Common myeloid progenitor, CD34-positive (primary cell): Measurements from ENCODE around the gene DAPL1.
"Not testable (repeated sequence)": the region's sequence is repeated elsewhere in the genome, so short reads cannot be mapped to it uniquely, and the experiment has no call there.

ENCODE experiments used
- CTCF ChIA-PET: fragments of 350-600 bp; sonication (Branson Sonifier 250); formaldehyde crosslinking; loops from one replicate; lab custom pipeline; 2021; ENCODE audit warnings: antibody characterized with exemption; lab: Charles Lee
- POLR2A ChIA-PET: fragments of 350-600 bp; sonication (Branson Sonifier 250); formaldehyde crosslinking; loops from one replicate; lab custom pipeline; 2021; ENCODE audit warnings: antibody characterized with exemption; lab: Charles Lee
- DNase-seq, 3 donors: peaks; one replicate each; pipeline versions ENCODE4 v3.0.0 to v3.0.0-alpha.2; 2013
- H3K27ac ChIP-seq, 2 experiments: 1 replicate in 1 of 2; 2 replicates in 1 of 2; pipeline ENCODE4 v1.7.0; 2013; ENCODE audit warnings: inconsistent platforms in 2 of 2, low read length in 2 of 2, mild to moderate bottlenecking in 2 of 2, low read depth in 1 of 2, moderate library complexity in 1 of 2; ENCODE audit not compliant: severe bottlenecking in 2 of 2, insufficient read depth in 1 of 2, poor library complexity in 1 of 2
- H3K27me3 ChIP-seq, 5 experiments: replicated peaks in 2 of 5; 1 replicate in 3 of 5; 2 replicates in 2 of 5; pipeline versions ENCODE4 v1.6.1 to v1.7.0; 2013; ENCODE audit warnings: low read length in 4 of 5, mild to moderate bottlenecking in 2 of 5, moderate library complexity in 2 of 5, inconsistent platforms in 1 of 5; ENCODE audit not compliant: insufficient read depth in 5 of 5, control insufficient read depth in 4 of 5
- H3K36me3 ChIP-seq, 4 experiments: 1 replicate in 2 of 4; 2 replicates in 2 of 4; pipeline versions ENCODE4 v1.6.1 to v1.7.0; 2013; ENCODE audit warnings: low read length in 3 of 4, control low read depth in 1 of 4, mild to moderate bottlenecking in 1 of 4; ENCODE audit not compliant: control insufficient read depth in 4 of 4, insufficient read depth in 4 of 4
- H3K4me1 ChIP-seq, 4 experiments: 1 replicate in 3 of 4; 2 replicates in 1 of 4; pipeline versions ENCODE4 v1.6.1 to v1.7.1; 2013; ENCODE audit warnings: low read length in 3 of 4, mild to moderate bottlenecking in 3 of 4, control low read depth in 1 of 4, inconsistent platforms in 1 of 4, moderate library complexity in 1 of 4; ENCODE audit not compliant: control insufficient read depth in 4 of 4, insufficient read depth in 4 of 4; ENCODE audit errors: control extremely low read depth in 1 of 4
- H3K4me3 ChIP-seq, 7 experiments: 1 replicate in 4 of 7; 2 replicates in 3 of 7; pipeline versions ENCODE4 v1.5.1 to v1.7.0; 2013; ENCODE audit warnings: mild to moderate bottlenecking in 7 of 7, low read length in 6 of 7, moderate library complexity in 6 of 7, inconsistent platforms in 2 of 7, low read depth in 2 of 7, control low read depth in 1 of 7; ENCODE audit not compliant: insufficient read depth in 4 of 7, control insufficient read depth in 1 of 7; ENCODE audit errors: extremely low read depth in 1 of 7
- H3K9me3 ChIP-seq, 5 experiments: 1 replicate in 4 of 5; 2 replicates in 1 of 5; pipeline versions ENCODE4 v1.6.1 to v1.7.1; 2013; ENCODE audit warnings: low read length in 4 of 5, mild to moderate bottlenecking in 2 of 5, inconsistent platforms in 1 of 5, low read depth in 1 of 5, moderate library complexity in 1 of 5; ENCODE audit not compliant: control insufficient read depth in 4 of 5, insufficient read depth in 2 of 5; ENCODE audit errors: control extremely low read depth in 1 of 5
- WGBS: methylation state at CpG from one replicate; pipeline ENCODE4 v1.1.5; 2013; ENCODE audit not compliant: insufficient coverage; 5-methylcytosine and 5-hydroxymethylcytosine counted together

DAPL1 gene

DNA sequence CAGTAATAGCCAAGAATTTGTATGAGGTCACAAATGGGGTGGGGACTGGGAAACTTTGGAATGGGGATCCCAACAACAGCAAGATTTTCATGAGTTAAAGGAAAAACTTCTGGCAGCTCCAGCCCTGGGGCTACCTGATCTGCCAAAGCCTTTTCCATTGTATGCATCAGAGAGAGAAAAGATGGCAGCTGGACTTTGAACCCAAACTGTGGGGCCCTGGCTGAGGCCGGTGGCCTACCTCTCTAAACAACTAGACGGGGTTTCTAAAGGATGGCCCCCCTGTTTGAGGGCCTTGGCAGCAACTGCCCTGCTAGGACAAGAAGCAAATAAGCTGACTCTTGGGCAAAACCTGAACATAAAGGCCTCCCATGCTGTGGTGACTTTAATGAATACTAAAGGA lies 52.4 kb downstream of the DAPL1 start:
- H3K4me1 ChIP-seq, H3K9me3 ChIP-seq, POLR2A ChIA-PET, H3K36me3 ChIP-seq, H3K4me3 ChIP-seq, DNase-seq, CTCF ChIA-PET, H3K27me3 ChIP-seq, H3K27ac ChIP-seq: not testable (repeated sequence)
- no CpG with 5 or more reads among the region's 2 CpGs for whole genome bisulfite sequencing

DNA sequence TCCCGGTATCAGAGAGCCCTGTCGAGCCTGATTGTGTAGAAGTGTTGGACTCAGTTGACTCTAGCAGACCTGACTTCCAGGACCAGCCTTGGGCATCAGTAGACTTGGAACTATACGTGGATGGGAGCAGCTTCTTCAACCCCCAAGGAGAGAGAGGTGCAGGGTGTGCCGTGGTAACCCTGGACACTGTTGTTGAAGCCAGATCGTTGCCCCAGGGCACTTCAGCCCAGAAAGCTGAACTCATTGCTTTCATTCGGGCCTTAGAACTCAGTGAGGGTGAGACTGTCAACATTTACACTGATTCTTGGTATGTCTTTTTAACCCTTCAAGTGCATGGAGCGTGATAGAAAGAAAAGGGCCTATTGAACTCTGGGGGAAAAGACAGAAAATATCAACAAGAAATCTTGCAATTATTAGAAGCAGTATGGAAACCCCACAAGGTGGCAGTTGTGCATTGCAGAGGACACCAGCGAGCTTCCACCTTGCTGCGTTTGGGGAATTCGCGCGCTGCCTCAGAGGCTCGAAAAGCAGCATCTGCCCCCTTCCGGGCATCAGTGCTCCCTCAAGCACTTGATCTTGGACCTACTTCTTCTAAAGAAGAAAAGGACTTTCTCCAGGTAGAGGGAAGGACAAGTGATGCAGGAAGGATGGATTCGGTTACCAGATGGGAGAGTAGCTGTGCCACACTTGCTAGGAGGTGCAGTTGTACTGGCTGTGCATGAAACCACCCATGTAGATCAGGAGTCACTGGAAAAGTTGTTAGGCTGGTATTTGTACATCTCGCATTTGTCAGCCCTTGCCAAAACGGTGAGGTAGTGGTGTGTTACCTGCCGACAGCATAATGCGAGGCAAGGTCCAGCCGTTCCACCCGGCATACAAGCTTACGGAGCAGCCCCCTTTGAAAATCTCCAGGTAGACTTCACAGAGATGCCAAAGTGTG lies 53.2 kb downstream of the DAPL1 start:
- DNase-seq, H3K27ac ChIP-seq, H3K36me3 ChIP-seq, H3K27me3 ChIP-seq, CTCF ChIA-PET, H3K4me3 ChIP-seq, H3K4me1 ChIP-seq, POLR2A ChIA-PET, H3K9me3 ChIP-seq: not testable (repeated sequence)
- 94% methylated on average over 11 of the region's 22 CpGs for WGBS

DNA sequence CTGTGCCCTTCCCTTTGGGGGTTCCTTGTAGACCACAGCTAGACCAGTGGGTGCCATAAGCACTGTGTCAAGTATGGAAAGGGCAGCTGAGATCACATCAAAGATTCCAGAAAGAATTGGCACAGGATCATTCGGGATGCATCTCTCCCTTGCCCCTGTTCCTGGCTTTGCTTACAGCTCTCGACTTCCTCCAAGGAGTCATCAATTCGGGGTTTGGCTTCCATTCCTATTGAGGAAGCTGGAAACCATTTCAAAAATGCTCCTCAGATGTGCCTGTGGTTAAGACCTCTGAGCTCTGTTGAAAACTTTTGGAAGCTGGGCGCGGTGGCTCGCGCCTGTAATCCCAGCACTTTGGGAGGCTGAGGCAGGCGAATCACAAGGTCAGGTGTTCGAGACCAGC lies 65.1 kb downstream of the DAPL1 start:
- H3K27me3 ChIP-seq, H3K4me3 ChIP-seq, H3K9me3 ChIP-seq, H3K36me3 ChIP-seq, H3K4me1 ChIP-seq, POLR2A ChIA-PET, CTCF ChIA-PET, H3K27ac ChIP-seq, DNase-seq: not testable (repeated sequence)
- 97% methylated on average over 6 of the region's 9 CpGs for WGBS

DNA sequence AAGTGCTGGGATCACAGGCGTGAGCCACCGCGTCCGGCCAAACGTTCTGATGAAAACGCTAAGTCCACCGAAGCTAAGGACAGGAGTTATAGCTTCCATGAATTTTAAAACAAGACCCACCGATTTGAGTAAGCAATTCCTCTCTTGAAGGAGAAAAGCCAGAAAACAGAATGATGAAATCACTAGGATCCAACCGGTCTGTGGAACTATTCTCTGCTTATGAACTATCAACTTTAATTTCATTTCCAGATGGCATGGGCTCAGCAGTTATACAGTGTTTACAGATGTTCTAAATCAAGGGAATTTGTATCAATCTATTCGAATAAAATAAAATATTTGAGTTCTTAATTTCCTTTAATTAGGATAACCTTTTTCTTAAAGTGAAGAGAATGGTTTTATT lies 66.5 kb downstream of the DAPL1 start:
- H3K36me3 ChIP-seq, H3K9me3 ChIP-seq, H3K4me3 ChIP-seq, H3K27ac ChIP-seq, DNase-seq, POLR2A ChIA-PET, H3K4me1 ChIP-seq, CTCF ChIA-PET, H3K27me3 ChIP-seq: not testable (repeated sequence)
- WGBS = 98% methylated on average over 7 of the region's 10 CpGs

DNA sequence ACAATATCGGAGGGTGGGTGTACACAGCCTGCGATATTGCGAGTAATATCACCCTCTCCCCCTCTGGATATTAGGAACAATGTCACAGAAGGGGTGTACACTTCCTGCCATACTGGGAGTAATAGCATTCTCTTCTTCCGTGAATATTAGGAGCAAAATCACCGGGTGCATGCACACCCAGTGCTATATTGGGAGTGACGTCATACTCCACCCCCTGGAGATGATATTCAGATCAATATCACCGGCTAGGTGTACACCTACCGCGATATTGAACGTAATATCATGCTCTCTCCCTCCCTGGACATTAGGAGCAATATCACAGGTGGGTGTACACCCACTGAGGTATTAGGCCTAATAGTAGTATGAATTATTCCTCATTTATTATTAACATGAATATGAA lies 70.4 kb downstream of the DAPL1 start:
- 100% methylated on average over 6 of the region's 10 CpGs for whole genome bisulfite sequencing
- H3K36me3 ChIP-seq, POLR2A ChIA-PET, CTCF ChIA-PET, DNase-seq, H3K4me3 ChIP-seq, H3K27ac ChIP-seq, H3K27me3 ChIP-seq, H3K4me1 ChIP-seq, H3K9me3 ChIP-seq: not testable (repeated sequence)
